ENCODE data around the gene MKX. TPM values are rescaled to one million over a fixed set of nuclear protein-coding genes. Genes with fewer than 3 reads are reported as not detected.
A peak's percentile ranks its signal among the peaks of the same experiment; 100 is the strongest.

The MKX gene
- total RNA-seq, 1 donor from 2014 or later, result not detected

DNA sequence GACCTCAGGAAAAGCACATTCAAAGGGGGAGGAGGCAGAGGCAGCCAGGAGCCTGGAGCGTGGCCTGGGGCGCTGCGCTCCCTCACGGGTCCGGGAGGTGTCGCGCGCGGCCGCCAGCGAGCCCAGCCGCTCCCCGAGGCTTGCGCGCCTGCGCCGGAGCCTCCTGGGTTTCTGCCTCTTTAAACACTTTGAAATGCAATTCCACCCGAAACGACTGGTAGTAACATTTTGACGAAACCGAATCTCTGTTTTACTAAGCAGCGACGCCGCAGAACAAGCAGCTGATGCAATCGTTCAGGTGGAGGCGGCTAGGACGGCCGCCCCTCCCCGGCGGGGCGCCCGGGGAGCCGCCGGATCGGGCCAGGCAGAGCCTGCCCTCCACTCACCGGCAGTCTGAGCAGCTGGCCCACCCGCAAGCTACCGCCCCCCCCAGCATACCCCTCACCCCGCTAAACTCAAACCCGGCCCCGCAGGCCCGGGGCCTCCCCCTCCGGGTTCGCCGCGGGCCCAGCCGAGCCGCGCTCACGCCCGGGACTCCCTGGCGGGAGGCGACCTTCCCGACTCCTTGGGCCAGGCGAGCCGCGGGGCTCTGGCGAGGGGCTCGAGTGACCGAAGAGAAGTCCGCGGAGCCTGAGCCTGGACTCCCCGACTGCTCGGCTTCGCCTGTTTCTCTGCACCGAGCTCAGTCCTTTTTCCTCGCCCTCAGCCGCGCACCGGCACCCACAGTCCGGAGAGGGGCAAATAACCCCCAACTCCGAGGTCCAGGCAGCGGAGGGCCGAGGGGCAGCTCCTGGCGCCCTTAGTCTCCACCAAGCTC is 3.2 kb downstream of the MKX start:
- peak; percentile 5 for DNase-seq (ENCODE audit: extremely low read depth, low read depth, low spot score)

DNA sequence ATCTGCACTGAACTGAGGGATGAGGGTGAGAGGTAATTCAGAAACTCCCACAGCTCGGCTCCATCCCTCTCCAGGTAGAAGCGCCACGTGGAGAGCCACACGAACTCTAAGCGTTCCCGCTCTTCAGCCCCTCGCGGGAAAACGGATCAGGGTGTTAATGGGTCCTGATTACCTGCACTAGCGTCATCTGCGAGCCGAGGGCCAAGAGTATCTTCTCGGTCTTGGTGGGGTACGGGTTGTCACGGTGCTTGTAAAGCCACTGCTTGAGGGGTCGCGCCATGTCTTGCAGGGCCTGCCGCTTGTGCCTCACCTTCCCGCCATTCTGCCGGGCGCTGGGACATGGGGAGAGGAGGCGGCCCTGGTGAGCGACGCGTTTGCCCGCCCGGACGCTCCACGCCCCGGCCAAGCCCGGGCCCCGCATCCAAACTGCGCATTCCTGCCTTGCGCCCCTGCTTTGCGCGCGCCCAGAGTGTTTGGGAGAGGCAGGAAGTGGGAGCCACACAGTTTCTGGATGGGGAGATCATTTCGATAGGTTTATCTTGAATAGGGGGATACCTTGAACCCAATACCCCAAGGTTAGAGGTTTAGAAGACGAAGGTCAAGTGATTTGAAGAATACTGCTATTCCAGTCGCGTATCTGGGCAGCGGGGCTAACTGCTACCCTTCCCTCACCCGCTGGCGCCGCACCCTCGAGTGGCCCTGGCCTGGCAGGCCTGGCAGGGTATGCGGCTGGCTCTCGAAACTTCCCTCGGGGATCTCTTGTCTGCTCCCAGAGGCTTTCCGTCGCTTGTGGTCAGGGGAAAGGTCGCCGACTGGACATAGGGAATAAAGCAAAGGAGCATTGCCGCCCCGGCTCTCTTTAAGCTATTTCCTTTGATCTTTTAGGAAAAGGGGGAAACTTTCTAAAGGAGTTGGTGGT is 4.2 kb downstream of the MKX start:
- DNase-seq (ENCODE audit: extremely low read depth, low read depth, low spot score), result no peak

DNA sequence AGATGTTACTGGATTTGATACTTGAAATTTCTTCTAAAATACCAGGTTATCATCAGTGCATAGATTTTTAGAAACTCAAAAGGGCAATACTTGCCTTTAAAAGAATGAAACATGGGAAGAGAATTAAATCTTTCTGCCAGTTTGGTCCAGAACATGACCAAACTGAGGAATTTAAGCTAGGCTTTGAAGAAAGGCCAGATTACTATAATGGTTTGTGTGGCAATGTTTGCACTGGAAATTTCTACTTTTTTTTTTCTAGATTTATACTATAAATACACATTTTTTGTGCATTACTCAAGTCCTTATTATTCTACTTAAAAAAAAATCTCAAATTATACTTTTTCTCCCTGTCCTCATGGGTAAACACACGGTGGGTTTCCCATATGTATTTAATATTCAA is 9.2 kb downstream of the MKX start:
- DNase-seq (ENCODE audit: extremely low read depth, low read depth, low spot score), result no peak

DNA sequence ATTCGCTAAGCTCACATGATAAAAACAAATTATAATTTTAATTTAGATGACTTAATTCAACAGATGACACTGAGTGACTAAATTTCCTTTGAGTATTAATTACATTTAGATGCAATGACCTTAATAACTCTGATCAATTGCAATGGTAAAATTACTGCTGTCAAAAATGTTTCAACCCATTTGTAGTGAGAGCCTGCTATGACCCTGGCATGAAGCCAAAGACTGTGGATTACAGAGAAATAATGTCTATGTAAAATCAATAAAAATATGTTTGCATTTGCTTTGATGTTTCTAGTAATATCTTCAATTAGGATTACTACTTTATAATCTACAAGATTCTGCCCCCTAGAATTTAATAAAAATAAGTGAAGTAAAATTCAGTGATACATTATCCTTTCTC is 15.6 kb downstream of the MKX start:
- no peak for DNase-seq (ENCODE audit: extremely low read depth, low read depth, low spot score)

DNA sequence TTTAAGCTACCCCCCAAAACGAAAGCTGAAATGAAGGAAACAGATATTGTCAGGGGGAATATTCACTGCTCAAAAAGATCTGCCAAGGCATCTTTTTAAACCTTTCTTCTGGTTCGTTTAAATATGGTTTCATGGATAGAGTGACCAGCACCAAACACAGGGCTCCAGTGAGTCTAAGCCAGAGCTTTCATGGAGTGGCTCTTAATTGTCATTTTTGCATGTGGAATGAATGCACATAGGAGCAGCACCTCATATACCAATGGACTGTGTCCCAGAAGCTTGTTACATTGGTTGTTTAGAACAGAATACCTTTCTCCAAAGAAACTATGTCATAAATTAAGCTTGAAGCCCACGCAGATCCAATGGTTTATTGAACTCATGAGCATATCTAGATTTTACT is 17.3 kb downstream of the MKX start:
- DNase-seq (ENCODE audit: extremely low read depth, low read depth, low spot score), result no peak

DNA sequence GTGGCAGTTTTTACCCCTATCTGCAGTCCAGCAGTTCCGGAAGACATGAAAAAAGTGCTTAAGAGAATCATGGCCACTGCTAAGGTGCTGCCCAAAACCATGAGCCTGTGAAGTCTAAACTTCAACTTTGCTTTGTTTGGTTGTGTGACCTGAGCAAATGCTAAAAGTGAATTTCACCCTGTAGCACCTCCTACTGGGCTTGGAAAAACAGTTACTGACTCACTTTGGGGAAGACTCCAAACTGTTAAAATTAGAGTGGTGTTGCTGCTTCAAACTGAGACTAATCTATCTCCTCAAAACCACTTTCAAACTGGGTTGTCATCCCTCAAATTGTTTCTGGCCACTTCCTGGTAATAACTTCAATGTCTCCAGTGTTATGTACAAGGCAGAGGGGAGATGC is 21.3 kb downstream of the MKX start:
- no peak for DNase-seq (ENCODE audit: extremely low read depth, low read depth, low spot score)

DNA sequence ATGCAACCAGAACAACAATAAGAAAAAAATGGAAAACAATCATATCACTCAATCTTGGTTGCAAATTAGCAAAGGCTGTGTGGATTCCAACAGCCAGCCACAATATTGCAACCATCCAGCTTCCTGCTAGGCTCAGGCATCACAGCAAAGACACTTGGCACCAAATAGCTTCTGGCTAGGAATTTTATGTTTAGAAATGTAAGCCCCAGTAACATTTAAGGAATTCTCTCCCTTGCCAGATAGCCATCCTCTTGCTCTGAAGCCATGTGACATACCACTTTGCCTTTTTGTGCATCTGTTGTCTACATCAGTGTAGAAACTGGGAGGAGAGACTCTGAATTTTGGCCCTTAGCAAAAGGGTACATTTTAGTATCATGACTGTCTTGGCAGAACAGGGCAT is 22.2 kb downstream of the MKX start:
- no peak for DNase-seq (ENCODE audit: extremely low read depth, low read depth, low spot score)

DNA sequence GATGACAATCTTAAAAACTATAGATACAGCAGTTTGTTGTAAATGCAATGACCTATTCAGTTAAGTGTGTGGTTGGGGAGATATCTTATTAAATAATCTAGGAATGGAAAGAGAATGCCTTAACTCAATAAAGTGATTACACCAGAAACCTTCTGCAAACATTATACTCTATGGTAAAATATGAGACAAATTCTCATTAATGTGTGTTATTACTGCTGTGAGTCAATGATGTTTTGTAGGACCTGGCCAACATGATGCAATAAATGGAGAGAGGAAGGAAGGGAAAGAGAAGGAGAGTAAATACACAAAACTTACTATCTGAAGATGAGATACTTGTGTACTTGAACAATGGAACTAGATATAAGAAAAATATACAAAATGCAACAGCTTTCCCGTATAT is 25.1 kb downstream of the MKX start:
- no peak for DNase-seq (ENCODE audit: extremely low read depth, low read depth, low spot score)

DNA sequence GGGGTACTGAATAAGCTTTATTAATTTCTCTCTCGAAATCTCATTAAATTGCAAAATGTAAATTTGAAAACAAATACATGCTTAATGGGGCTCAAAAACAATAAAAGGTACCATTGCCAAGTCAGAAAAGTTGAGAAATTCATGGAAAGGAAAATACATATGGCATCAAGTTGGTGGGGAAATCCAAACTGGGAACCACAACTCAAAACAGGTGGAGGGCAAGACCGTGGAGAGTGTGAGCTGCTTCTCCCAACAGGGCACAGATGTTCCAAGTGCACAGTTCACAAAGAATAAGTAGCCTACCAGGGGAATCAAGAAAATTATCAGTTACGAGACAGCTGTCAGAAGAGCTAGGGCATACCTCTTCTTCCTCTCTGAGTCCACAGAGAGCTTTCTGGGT is 26.6 kb downstream of the MKX start:
- no peak for DNase-seq (ENCODE audit: extremely low read depth, low read depth, low spot score)

DNA sequence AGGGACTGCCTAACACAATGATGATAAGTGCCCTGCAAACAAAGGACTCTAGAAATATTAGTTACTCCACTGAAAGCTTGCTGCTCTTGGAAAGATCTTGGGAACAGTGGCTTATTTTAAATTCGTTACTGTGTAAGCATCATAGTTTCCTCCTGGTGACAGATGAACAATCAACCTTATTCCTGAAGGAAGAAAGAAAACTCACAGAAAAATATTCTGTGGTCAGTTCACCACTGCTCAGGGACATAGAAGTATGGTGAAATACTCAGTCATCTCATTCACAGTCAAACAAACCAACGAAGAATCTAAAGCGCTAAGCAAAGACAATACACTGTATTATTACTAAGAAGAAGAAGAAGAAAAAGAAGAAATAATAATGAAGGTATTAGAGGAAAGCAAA is 27.8 kb downstream of the MKX start:
- DNase-seq (ENCODE audit: extremely low read depth, low read depth, low spot score), result no peak

DNA sequence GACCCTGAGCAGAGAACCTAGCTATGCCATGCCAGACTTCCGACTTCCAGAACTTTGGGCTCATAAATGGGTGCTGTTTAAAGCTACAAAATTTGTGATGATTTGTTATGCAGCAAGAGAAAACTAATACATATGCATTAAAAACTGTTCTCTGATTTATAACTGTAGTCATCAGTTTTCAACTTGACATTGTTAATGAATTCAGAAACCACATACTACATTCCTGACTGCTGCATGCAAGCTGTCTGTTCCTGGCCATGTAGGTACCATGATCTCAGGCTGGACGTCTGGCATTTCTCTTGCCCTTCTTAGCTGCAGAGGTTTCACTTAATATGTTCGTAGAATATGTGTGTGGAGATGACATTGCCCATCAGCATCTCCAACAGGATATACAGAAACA is 28.4 kb downstream of the MKX start:
- no peak for DNase-seq (ENCODE audit: extremely low read depth, low read depth, low spot score)

DNA sequence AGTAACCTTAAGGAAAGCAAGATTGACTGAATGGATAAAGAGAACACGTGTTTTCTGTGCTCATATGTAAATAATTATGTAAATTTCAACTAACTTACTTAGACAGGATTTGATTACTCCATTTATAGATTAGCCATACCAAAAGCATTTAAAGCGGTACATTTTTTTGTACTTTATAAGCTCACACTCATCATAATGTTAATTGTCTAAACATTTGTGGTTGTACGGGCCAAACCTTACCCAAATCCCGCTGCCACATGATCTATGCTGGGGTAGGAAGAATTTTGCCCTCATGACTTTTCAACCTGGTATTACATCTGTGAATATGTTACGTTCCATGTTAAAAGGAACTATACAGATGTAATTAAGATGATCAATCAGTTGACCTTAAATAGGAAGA is 29.1 kb downstream of the MKX start:
- DNase-seq (ENCODE audit: extremely low read depth, low read depth, low spot score), result no peak

DNA sequence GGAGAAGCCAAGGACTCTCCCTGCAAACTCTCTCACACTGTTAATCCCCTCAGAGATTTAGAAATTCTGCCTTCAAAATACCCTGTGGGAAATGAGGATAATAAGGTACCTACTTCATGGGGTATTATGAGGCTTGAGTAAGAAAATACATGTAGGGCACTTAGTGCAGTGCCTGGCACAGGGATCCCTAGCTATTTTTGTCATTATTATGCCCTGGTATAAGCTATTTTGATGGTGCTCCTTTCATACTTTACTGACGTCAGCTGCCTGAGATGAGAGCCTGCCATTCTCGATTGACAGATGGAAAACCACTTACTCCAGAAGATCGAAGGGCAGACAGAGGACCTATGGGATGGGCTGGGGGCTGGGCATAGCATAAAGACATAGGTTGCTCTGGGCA is 30.1 kb downstream of the MKX start:
- no peak for DNase-seq (ENCODE audit: extremely low read depth, low read depth, low spot score)

DNA sequence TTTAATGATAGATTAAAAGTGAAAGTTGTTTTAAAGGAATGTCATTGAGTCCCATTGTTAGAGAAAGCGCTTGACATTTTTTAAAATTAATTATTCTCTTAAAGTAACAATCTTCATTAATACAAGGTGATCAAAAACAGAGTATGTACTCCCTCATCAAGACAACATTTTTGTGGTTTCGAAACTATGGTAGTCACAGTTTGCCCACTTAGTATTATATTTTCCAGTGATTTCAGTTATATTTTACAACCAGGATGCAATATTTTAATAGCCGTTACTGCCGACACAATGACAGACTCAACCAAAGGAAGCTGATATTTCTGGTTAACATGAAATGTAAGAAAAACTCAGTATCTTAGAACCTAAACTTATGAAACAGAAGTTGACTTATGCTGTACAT is 31.3 kb downstream of the MKX start:
- DNase-seq (ENCODE audit: extremely low read depth, low read depth, low spot score), result no peak

DNA sequence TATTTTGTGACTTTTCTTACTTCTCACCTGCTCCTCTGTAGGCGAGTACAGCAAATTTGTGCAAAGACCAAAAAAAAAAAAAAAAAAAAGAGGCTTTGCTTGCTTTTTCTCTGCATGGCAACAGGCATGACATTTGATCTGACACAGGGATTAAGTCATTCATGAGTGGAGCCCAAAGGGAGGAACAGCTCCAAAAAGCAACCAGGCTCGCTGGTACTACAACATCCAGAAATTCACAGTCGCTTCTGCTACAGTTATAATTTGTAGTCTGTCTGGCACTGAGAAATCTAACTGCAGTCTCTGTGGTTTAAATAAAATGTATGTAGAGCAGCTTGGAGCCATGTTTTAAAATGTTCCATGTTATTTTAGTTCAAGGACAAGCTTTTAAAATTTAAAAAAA is 31.7 kb downstream of the MKX start:
- DNase-seq (ENCODE audit: extremely low read depth, low read depth, low spot score), result no peak

DNA sequence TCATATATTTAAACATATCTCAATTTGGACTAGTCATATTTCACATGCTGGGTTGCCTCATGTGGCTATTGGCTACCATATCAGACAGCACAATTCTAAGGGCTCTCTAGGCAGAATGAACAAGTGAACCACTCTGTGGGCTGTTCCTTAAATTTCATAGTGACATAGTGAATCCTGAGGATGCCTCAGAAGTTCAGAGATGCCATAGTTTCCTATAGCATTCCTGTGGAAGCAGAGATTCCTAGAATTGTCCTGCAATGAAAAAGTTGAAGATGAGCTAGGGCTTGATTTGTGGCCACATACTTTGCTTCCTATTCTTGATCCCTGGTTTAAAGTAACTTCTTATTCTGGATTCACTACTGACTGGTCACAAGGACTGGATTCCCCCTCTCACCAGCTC is 35.6 kb downstream of the MKX start:
- DNase-seq (ENCODE audit: extremely low read depth, low read depth, low spot score), result no peak

DNA sequence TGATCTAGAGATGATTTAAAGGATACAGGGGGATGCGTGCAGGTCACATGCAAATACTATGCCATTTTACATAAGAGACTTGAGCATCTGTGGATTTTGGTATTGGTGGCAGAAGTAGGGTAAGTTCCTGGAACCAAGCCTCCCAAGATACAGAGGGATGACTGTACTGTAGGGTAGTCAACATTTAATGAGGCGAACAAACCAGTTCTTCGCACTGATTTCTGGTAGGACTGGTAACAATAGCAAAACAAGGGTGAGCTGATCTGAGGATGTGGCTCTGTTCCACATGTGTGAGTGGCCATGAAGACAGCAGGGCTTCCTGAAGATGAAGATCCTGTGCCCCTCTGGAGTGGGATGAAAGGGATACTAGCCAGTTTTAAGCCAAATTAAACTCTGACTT is 36.3 kb downstream of the MKX start:
- no peak for DNase-seq (ENCODE audit: extremely low read depth, low read depth, low spot score)

DNA sequence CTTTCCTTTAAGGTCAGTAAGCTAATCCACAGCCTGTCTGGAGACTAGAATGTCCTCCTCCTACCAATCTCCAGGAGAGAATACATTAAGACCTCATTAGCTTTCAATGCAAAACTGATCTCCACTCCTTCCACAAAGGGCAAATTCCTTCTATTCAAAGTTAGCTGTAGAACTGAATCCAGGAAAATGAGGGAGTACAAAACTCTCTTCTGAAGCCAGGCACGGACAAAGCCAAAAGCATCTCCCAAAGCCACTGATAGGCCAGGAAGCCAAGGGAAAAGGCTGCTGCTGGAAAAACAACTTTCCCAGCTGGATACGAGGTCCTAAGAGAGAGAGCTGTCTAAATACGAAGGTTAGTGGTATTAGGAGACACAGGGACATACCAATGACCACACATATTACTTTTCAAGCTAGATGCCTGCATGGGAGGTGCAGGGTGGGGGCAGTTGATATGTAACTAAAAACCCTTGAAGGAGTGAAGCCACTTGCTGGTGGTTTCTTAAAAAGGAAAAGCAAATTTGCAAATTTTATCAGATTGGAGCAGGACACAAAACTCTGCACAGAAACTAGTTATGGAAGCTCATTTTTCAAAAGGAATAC is 43.6 kb downstream of the MKX start:
- DNase-seq (ENCODE audit: extremely low read depth, low read depth, low spot score), result no peak

DNA sequence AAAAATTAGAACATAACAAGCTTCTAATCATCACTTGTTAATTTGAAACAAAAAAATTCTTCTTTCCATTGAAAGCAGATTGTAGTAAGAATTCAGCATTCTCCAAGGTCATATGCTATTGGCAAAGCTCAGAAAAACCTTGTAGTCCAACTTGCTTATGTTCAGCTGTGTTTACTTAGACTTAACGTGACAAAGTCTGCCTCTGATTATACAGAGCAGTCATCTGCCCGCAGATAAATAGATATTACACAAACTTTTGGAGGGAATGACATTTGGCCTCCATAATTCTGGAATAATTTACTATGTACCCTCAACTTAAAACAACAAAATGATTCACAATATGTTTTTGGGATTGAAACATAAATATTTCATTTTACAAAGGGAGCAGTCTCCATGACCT is 45.8 kb downstream of the MKX start:
- DNase-seq (ENCODE audit: extremely low read depth, low read depth, low spot score), result no peak

DNA sequence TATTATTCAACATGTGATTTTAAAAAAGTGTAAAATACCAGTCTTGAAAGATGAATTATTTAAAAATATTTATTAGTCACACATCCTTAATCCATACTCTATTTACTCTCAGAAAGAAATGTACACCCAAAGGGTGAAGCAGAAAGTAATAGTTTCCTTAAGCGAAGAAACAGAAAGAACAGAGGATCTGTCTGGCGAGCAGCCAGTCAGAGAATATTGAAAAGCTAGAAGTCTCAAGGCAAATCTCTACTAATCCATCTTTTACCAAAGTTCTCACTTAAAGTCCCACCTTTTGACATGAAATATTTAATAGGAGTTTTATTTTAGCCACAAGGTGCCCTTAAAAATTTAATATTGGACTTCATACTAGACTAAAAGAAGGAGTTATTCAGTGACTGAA is 46.7 kb downstream of the MKX start:
- DNase-seq (ENCODE audit: extremely low read depth, low read depth, low spot score), result no peak

DNA sequence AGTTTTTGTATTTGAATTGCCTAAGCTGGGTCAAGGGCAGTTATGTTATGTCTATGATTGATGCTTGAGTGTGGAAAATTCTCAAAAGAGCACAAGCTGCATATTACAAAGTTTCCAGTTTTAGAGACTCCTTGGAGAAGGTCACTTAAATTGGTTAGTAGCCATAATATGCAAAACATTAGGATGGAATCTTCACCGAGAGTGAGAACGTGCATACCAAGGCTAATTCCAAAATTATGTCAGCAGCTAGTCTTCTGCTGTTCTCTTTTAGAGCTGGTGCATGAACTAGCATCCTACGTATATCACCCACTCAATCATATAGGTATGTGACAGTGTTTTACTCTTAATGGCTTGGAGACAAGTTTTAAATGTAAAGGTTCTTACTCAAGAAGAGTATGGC is 49.2 kb downstream of the MKX start:
- no peak for DNase-seq (ENCODE audit: extremely low read depth, low read depth, low spot score)

DNA sequence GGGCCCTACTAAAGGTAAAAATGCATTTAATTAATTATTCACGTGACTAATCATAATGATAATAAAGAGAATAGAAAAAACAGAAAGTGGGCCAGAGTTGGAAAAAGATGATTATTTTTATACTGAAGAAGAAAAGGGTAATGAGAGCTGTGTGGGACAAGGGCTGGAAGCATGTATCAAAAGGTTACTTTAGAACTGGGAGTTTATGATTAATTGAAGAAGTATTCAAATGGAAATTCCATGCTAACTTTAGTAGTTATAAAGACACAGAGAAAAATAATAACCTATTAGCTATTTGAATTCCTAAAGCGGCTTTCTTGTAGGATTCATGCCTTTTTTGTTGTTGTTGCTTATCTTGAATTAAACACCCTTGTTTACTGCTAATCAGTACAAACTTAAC is 49.9 kb downstream of the MKX start:
- DNase-seq (ENCODE audit: extremely low read depth, low read depth, low spot score), result no peak

Measured in glomerular endothelial cell (primary cell).